ENCODE results near the gene ACER2. TPM values are rescaled to one million over a fixed set of nuclear protein-coding genes. Genes with fewer than 3 reads are reported as not detected.

The ACER2 gene
- polyA plus RNA-seq, 3 donors = 4.9 to 16.2 (median 10.9) TPM

- DNase-seq (ENCODE audit: low read depth in 3 of 3, low spot score in 2 of 3) = no peak
Measured at GRCh38 chr9:19481121-19481870, 72.5 kb downstream of the ACER2 start.

- no peak for DNase-seq (ENCODE audit: low read depth in 3 of 3, low spot score in 2 of 3)
Measured at GRCh38 chr9:19481971-19482404, 73.2 kb downstream of the ACER2 start.

- no peak for DNase-seq (ENCODE audit: low read depth in 3 of 3, low spot score in 2 of 3)
Measured at GRCh38 chr9:19484699-19485098, 75.9 kb downstream of the ACER2 start.

GRCh38 chr9:19485193-19485592 is 76.4 kb downstream of the ACER2 start:
- no peak for DNase-seq (ENCODE audit: low read depth in 3 of 3, low spot score in 2 of 3)

GRCh38 chr9:19486803-19487202 is 78.0 kb downstream of the ACER2 start:
- DNase-seq (ENCODE audit: low read depth in 3 of 3, low spot score in 2 of 3) = no peak

GRCh38 chr9:19488721-19489120 is 79.9 kb downstream of the ACER2 start:
- no peak for DNase-seq (ENCODE audit: low read depth in 3 of 3, low spot score in 2 of 3)

GRCh38 chr9:19490269-19490668 is 81.5 kb downstream of the ACER2 start:
- DNase-seq (ENCODE audit: low read depth in 3 of 3, low spot score in 2 of 3) = no peak

GRCh38 chr9:19490828-19491227 is 82.0 kb downstream of the ACER2 start:
- no peak for DNase-seq (ENCODE audit: low read depth in 3 of 3, low spot score in 2 of 3)

GRCh38 chr9:19492775-19493173 is 84.0 kb downstream of the ACER2 start:
- DNase-seq (ENCODE audit: low read depth in 3 of 3, low spot score in 2 of 3) = no peak

GRCh38 chr9:19493174-19493811 is 84.5 kb downstream of the ACER2 start:
- peak; percentile 39 to 54 (median 43) for DNase-seq (ENCODE audit: low read depth in 3 of 3, low spot score in 2 of 3)

GRCh38 chr9:19493876-19494275 is 85.1 kb downstream of the ACER2 start:
- DNase-seq (ENCODE audit: low read depth in 3 of 3, low spot score in 2 of 3) = no peak

GRCh38 chr9:19495186-19496028 is 86.6 kb downstream of the ACER2 start:
- DNase-seq (ENCODE audit: low read depth in 3 of 3, low spot score in 2 of 3) = no peak

GRCh38 chr9:19496321-19497050 is 87.7 kb downstream of the ACER2 start:
- DNase-seq (ENCODE audit: low read depth in 3 of 3, low spot score in 2 of 3) = peak in 1 of 3 donors; percentile 50

- no peak for DNase-seq (ENCODE audit: low read depth in 3 of 3, low spot score in 2 of 3)
Measured at GRCh38 chr9:19497276-19497675, 88.5 kb downstream of the ACER2 start.

- no peak for DNase-seq (ENCODE audit: low read depth in 3 of 3, low spot score in 2 of 3)
Measured at GRCh38 chr9:19498015-19498414, 89.2 kb downstream of the ACER2 start.

Other genes with a start within 250 kb of the ACER2 start
- 10 to 100 TPM; 45.4 to 50.2 (median 46.8) TPM for gene DENND4C, start 178.3 kb upstream of the ACER2 start, polyA plus RNA-seq (ENCODE audit: insufficient read length in 3 of 3)
- gene RPS6, start 28.8 kb upstream of the ACER2 start, polyA plus RNA-seq (ENCODE audit: insufficient read length in 3 of 3) = 1,000 to 10,000 TPM; 2,812 to 3,020 (median 3,014) TPM